Fibroblast of mammary gland (primary cell): ENCODE measurements around the gene KLK8.

Experiments used
- DNase-seq: peaks from one replicate; pipeline ENCODE4 v3.0.0-alpha.2; 2010; ENCODE audit warnings: low read depth
- H3K4me3 ChIP-seq: 2 replicates; pipeline ENCODE4 v1.5.1; 2011; ENCODE audit warnings: low read depth, mild to moderate bottlenecking, low read length, moderate library complexity; ENCODE audit not compliant: control insufficient read depth
- CTCF ChIP-seq: conservative IDR thresholded peaks from 2 replicates; pipeline ENCODE4 v1.5.1; 2011; ENCODE audit warnings: low read depth, low read length, inconsistent platforms; ENCODE audit not compliant: control insufficient read depth, insufficient read depth

Gene KLK8

GRCh38 chr19:51020988-51021651, 19.7 kb upstream of the KLK8 start:
- DNase-seq, result peak; percentile 58
- no peak overlapping the region for H3K4me3 ChIP-seq
- peak; percentile 67 for TF ChIP-seq CTCF

- DNase-seq, result no peak
- TF ChIP-seq CTCF, result no peak
- H3K4me3 ChIP-seq, result no peak within 1 kb of the TSS
Measured at GRCh38 chr19:51019544-51019925, 18.1 kb upstream of the KLK8 start, which contains the start of gene KLK10. Gene KLK10, minus strand, starts transcription at chr19:51019709. Its CDS starts 579 bp downstream, at chr19:51019130.

- no peak overlapping the region for H3K4me3 ChIP-seq
- no peak for DNase-seq
- no peak for TF ChIP-seq CTCF
Measured at GRCh38 chr19:51018745-51019543, 17.5 kb upstream of the KLK8 start.

GRCh38 chr19:51016798-51017683, 15.6 kb upstream of the KLK8 start:
- DNase-seq, result peak; percentile 36
- TF ChIP-seq CTCF, result peak; percentile 62
- H3K4me3 ChIP-seq, result no peak overlapping the region

- H3K4me3 ChIP-seq, result no peak overlapping the region
Measured at GRCh38 chr19:51015691-51016267, 14.4 kb upstream of the KLK8 start.

More at GRCh38 chr19:51015691-51016267, 14.4 kb upstream of the KLK8 start:
- TF ChIP-seq CTCF, result no peak
- no peak for DNase-seq
